ENCODE measurements around the gene MSI2.

The MSI2 gene

DNA sequence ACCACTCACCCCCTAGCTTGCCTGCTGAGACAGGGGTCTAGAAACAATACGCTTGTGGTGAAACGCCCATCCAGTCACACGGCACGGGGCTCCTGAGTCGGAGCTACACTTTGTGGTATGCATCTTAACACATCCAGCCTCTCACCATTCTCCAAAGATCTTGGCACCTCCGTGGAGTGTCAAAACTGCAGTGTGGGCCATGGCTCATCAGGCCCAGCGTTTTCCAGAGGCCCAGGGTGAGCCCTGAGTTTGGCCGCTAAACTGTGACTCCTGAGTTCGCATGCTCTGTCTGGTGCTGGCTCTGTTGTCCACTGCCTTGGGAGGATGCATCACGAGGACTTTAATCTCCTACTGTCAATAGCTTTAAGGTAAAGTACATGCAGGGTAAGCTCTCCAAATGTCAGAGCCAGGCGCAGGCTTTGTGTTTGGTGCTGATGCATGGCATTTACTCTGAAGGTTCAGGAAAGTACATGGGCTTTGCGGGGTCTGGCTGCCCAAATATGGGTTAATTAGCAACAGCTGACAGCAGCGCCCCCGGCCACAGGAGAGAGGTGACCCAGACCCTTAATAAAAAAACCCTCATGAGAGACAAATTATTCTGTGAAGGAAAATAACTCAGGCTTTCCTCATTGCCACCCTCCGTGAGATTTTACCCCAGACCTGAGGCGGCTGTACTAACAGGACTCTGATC, 370.3 kb downstream of the MSI2 start:
- DNase-seq (ENCODE audit: low read depth in 3 of 3, low spot score in 1 of 3) = no peak

DNA sequence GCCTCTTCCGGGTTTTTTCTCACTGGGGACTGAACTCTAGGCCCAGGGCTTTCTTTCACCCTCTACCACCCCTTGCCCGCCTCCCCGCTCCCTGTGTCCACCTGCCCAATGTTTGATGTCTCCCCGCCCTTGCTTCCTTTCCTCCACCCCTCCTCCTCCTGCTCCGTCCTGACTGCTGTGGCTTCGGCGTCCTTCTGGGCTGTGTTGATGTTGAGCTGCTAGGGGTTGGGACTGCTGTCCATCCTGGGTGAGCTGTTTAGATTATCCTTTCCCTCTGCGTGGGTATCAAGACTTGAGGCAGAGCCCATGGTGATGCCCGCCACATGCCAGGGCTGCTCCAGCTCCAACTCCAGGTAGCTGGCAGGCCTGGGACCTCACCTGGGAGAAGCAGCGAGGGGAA, 371.3 kb downstream of the MSI2 start:
- DNase-seq (ENCODE audit: low read depth in 3 of 3, low spot score in 1 of 3) = no peak

DNA sequence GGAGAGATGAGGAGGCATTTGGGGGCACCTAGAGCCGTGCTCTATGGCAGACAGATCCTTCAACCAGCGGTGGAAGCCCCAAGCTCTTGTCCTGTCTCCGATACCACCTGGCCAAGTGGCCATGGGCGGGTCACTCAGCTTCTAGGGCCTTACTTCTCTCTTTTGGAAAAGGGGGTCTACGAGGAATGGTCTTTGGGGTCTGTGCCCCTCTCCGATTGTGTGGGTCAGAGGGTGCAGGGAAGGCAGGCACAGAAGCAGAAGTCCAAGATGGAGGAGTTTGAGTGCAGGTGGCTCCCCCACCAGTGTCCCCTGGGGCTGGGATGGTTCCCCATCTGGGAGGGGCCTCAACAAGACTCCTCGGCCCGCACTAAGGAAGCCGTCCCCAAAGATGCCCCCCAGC, 372.1 kb downstream of the MSI2 start:
- no peak for DNase-seq (ENCODE audit: low read depth in 3 of 3, low spot score in 1 of 3)

DNA sequence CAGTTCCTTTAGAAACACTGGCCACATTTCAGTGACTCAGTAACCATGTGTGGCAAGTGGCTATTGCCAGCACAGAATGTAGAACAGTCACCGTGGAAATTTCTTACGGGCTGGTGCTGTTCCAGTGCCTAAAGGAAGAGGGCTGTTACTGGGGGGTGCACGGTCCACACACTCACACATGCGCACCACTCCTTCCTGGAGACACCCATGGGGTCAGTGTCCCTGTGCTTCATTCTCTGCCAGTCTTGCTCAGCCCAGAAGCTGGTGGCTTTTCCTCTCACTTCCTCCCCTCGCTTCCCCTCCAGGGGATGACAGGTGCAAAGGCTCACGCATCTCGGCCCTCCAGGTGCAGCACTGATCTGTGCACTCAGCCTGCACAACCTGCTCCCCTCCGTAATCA, 373.1 kb downstream of the MSI2 start:
- DNase-seq (ENCODE audit: low read depth in 3 of 3, low spot score in 1 of 3) = no peak

DNA sequence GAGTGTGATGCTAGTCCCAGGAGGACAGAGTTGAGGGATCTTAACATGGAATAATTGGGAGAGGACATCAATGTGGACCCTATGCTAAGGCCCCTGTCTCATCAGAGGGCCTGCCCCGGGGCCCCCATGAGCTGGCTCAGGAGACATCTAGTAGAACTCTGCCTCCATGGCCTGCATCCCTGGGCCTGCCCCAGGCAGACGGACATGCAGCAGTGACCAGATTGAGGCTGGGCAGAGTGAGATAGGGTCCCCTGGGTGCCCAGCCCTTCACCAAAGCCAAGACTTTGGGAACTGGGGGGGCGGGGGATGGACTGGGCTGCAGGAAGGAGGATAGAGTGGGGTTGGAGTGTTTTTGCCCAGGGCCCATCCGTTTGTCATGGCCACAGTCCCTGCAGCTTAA, 373.6 kb downstream of the MSI2 start:
- no peak for DNase-seq (ENCODE audit: low read depth in 3 of 3, low spot score in 1 of 3)

DNA sequence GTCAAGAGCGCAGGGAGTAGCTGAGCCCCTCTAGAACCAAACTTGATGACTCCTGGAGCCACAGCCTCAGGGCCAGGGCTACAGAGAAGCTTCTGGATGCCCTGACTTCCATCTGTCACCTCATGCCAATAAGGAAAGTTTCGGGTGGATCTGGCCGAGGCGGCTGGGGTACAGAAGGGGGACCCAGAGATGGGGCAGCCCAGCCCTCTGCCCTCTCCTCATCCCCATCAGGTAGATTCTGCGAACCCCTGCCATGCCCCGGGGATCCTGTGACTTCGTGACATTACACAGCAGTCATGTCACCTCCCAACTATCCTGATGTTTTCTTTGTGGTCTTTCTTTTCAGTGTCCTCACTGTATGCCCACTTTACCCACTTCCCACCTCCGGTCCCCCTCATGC, 374.4 kb downstream of the MSI2 start:
- no peak for DNase-seq (ENCODE audit: low read depth in 3 of 3, low spot score in 1 of 3)

DNA sequence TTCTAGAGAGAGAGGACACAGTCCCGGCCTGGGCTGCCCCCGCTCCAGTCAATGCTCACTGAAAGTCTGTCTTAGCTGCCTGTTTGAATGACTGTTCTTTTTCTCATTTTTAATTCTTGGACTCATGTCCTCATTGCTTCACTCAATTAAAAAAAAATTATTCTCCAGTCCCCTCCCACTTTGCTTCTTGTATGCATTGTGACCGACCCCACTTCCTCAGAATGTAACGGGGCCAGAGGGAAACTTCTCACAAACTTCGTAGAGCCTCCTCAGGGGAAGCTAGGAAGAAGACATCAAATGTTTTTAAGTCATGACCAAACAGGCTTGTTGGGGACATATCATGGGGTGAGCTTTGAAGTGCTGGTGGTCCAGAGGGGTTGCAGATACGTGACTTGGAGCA, 375.5 kb downstream of the MSI2 start:
- DNase-seq (ENCODE audit: low read depth in 3 of 3, low spot score in 1 of 3) = no peak

DNA sequence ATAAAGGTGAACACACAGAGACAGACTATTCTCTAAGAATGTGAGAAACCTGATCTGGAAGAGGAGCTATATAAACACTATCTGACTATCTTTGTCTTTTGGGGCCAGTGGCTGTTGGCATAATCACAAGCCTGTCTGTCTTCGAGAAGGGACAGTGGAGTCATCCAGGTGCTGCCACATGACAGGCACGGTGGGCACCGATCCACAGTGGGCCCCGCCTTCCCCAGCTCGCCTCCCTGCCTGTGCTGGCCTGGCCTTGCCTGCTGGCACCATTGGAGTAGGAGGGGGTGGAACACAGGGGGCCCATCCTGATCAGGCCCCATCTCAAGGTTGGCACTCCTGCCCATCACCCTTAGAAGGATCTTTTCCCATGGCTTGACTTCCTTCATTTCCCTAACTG, 376.0 kb downstream of the MSI2 start:
- no peak for DNase-seq (ENCODE audit: low read depth in 3 of 3, low spot score in 1 of 3)

DNA sequence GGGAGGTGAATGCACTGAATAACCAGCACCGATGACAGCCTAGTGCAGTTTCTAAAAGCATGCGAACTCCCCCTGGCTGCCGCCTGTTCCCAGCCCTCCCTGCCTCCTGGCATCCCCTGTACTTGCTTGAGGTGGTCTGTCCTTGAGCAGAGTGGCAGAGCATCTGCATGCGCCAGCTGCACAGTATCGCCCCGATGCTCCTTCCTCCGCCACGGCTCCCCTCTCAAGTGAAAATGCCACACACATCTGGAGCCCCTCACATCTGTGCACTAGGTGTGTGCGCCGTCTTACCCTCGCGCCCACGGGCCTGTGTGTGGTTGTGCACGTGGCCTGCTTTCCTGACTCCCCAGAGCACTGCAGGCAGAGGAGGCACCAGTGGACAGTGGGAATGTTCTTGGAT, 376.9 kb downstream of the MSI2 start:
- DNase-seq (ENCODE audit: low read depth in 3 of 3, low spot score in 1 of 3) = no peak

DNA sequence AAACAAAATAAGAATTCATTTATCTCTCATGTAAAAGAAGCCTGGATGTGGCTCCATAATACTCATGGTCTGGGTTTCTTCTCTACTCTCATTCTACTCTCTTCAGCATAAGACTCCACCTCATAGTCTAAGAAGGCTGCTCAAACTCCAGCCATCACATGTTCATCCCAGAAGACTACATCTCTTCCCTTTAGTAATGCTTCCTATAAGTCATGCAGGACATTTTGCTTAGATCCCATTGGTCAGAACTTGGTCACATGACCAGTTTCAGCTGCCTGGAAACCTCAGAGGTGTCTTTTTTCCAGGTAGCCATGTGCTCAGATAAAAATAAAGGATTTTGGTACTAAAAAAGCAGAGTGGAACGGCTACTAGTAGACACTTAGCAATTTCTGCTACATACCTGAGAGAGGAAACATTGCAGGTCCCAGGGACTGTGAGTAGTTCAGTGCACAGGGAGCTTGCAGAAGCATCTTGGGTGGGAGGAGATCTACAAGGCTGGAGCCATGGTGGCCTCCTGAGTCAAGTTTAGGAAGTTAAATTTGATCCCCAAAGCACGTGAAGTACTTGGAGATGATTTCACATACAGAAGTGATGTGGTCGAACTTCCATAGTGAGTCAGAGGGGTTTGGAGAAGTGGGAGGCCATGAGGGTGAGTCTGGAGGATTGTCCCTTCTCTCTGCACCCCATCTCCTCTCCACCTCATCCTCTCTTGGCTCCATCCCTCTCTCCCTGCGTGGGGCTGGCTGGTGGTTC, 378.6 kb downstream of the MSI2 start:
- DNase-seq (ENCODE audit: low read depth in 3 of 3, low spot score in 1 of 3) = no peak

DNA sequence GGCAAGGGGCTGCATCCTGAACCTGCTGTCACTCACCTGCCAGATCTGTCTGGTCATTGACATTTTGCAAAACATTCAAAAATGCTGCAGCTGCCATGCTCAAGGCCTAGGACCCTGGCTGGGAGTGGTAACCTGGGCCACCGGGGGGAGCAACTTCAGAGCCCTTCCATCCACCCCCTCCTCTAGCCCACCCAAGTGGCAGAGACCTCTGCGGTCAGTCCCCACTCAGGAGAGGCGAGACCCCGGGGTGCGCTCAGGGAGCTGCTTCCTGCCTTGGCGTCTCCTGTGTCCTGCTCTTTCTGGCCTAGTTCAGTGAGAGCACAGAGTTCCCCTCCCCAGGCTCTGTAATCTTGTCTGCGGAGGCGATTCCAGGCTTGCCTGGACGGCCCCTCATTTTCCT, 380.0 kb downstream of the MSI2 start:
- no peak for DNase-seq (ENCODE audit: low read depth in 3 of 3, low spot score in 1 of 3)

DNA sequence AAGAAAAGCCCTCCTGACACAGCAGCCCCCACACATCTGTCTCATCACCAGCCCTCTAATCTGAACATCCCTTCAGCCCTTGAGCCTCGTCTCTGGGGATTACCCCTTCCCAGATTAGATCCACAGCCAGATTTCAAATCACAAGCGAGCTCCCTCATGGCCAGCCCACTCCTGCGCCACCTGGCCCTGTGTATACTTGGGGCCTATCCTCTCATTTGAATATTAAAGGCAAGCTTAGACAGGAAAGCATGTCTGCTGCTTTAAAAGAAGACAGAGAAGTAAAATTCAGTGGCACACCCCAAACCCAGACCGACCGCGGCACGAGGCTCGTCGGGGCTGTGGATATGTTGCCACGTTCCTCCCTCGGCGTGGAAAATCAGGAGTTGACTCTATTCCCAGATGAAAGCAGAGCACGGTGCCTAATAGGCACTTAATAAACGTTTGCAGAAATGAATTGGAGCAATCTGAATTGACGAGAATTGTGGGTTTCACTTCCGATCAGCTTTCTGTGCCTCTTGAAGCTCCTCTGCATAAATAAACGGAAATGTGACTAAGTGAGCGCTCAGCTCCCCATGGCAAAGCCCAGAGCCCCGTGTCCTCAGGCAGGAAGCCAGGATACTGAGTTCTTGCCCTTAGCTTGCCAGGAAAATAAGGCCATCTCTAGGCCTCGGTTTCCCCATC, 380.8 kb downstream of the MSI2 start:
- no peak for DNase-seq (ENCODE audit: low read depth in 3 of 3, low spot score in 1 of 3)

DNA sequence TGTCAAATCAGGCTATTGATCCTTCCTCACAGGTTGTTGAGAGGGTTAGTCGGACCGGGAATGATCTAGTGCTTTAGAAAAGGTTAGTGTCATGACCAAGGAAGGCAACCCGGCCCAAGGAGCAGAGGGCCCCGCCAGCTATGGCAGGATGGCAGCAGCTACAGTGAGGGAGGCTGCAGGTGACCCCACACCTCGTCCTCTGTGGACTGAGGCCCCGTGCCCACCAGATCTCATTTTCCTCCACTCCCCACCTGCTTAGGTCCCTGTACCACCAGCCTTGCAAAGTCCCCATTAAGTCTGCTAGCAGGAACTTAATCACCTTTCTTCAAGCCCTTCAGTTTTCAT, 381.3 kb downstream of the MSI2 start:
- DNase-seq (ENCODE audit: low read depth in 3 of 3, low spot score in 1 of 3) = no peak

DNA sequence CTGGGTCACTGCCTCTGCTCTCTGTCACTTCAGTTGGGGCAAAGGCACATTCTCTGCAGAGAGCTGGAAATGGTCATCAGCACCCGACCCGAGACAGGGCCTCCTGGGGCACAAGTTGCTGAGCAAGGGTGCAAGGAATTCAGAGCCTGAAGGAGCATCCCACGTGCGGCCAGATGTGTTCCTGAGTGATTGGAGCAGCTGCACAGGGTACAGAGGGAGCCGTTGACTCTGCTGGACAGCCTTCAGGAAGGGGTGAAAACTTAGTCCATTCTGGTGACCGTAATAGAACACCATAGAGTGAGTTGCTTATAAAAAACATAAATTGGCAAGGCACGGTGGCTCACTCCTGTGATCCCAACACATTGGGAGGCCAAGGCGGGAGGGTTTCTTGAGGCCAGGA, 382.0 kb downstream of the MSI2 start:
- DNase-seq (ENCODE audit: low read depth in 3 of 3, low spot score in 1 of 3) = no peak

DNA sequence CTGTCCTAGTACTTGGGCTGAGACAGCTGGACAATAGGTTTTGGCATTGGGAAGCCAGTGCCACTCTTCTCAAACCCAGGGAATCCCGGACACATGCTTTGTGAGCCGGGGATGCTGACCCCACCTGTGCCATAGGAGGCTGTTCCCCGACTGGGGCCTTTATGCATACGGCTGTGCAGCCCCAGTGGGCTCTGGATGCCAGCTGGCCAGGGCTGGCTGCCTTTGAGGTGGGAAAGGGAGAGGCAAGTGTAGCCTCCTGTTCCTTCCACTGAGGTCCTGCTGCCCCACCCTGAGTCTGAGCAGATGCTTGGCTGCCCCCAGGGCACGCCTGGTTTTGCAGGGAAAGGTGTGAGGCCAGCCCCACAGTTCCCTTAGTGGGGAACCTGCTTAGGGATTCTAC, 383.1 kb downstream of the MSI2 start:
- no peak for DNase-seq (ENCODE audit: low read depth in 3 of 3, low spot score in 1 of 3)

DNA sequence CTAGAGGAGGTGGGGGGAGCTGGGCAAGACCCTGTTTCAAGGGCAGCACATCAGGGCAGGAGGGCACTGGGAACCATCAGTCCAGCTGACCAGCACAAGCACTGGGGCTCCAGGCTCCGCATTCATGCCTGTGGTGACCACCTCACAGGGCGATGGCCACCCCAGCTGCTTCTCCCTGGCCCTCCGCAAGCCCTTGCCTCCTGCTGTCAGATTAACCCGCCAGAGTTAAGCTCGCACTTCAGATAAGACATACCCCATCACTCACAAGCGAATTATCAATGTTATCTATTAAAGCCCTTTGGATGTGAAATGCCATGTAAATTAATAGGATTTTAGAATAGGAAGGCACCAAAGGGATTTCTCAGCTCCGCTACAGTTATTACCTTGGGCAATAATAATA, 383.8 kb downstream of the MSI2 start:
- no peak for DNase-seq (ENCODE audit: low read depth in 3 of 3, low spot score in 1 of 3)

DNA sequence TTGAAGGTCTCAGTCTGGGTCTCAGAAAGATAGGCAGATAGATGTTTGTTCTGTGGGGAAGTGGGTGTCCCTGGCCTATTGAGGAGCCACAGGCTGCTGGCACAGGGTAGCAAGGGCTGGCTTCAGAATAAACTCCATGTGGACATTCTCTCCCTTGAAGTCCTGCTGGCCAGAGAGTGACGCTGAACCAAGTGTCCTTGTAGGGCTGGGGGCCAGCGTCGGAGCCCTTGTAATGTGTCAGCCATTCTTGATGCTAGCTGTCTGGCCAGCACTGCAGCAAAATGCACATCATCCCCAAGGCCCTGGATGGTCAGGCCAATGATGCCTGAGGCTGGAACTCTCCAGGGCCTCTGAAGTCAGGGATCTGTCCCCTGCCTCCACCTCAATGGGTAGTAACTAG, 385.4 kb downstream of the MSI2 start:
- DNase-seq (ENCODE audit: low read depth in 3 of 3, low spot score in 1 of 3) = no peak

DNA sequence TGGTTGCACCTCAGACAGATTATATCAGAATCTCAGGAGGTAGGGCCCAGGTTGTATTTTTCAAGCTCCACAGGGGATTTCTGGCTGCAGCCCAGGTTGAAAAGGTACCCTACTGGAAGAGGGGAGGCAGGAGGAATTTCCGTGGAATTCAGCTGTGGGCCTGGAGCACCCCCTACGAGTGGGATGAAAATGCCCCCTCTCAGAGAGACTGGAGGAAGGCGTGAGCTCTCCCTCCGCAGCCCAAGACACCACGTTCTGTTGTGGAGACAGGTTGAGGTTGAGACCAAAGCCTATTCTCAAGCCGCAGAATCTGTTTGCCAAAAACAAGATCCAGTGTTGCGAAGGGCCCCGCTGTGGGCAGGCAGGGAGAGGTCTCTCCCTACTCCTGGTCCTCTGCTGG, 386.7 kb downstream of the MSI2 start:
- no peak for DNase-seq (ENCODE audit: low read depth in 3 of 3, low spot score in 1 of 3)

DNA sequence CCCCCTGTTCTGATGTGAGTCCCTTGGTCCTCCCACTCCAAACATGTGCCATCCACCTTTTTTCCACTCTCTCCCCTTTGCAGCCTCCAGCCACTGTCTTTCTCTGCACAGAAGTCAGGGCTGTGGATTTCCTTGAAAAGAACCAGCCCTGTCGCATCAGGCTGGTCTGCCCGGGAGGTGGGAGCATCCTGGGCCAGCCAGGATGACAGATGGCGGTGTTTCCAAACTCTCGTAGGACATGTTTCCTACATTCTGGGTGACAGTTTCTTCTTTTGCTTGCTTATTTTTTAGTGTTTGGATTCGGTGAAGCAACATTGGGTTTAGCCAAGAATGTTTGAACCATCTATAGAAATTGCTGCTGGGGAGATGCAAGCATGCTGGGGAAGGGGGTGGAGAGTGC, 388.0 kb downstream of the MSI2 start:
- no peak for DNase-seq (ENCODE audit: low read depth in 3 of 3, low spot score in 1 of 3)

DNA sequence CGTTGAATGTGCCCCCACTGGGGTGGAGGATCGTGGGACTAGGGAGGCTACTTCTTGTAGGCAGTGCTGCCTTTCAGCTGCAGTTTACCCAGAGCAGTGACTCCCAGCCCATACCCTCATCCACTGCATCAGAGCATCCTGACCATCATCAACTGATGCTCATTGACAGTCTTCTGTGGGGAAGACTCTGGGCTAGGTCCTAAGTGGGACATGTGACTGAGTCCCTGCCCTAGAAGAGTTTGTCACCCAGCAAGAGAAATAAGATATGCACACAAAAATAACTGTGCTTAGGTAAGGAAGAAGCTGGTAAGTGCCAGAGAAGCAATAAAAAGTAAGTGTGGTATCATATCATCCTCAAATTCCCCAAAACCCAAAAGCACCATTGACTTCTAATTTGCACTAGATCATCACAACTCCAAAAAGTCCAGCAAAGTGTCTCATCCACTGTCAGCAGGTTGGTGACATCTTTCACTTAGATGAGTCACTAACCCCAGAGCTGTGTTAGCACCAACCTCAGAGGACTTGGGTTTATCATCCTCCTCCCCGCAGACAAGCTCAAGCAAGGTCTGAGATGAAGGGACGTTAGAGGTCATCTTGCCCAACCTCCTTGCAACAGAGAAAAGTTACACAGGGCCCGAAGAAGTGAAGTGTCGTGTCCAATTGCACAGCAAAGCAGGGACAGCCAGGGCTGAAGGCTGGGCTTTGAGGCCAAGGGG, 389.8 kb downstream of the MSI2 start:
- DNase-seq (ENCODE audit: low read depth in 3 of 3, low spot score in 1 of 3) = no peak

DNA sequence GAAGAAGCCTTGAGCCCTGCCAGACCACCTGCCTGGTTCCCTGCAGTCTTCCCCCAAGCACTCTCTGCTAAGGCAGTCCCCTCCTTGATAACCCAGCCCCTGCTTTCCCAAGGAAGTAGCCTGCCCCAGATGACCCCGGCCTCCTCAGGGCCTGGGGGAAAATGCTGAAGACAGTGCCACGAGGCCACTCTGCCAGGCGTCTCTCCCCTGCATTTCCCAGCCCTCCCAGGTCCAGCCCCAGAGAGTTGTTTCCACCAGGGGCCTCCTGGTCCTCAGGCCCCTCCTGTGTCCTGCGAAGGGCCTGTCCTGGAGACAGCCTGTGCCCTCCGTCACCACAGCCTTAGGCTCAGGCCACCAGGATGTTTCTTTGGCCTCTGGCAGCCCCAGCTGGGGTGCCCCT, 392.4 kb downstream of the MSI2 start:
- no peak for DNase-seq (ENCODE audit: low read depth in 3 of 3, low spot score in 1 of 3)

DNA sequence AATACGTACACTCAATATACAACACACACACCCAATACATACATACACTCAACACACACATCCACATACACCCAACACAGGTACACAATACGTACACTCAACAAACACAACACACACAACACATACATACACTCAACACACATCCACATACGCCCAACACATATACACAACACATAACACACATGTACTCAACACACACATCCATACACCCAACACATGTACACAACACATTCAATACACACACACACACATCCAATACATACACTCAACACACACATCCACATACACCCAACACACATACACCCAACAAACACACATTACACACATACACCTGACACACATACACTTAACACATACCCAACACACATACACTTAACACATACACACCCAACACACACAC, 392.9 kb downstream of the MSI2 start:
- no peak for DNase-seq (ENCODE audit: low read depth in 3 of 3, low spot score in 1 of 3)

Measured in stimulated activated CD4-positive, alpha-beta T cell treated with anti-CD3 and anti-CD28 coated beads, TNF-alpha, amount 100 ng/mL, for 1 hour (primary cell).